SK-N-SH treated with all-trans-retinoic acid at 6 μM for 48 hours (cell line): Measurements from ENCODE around the gene MACROD1.

Source experiments
- ESRRG ChIP-seq: fragments of 250-450 bp; sonication (Bioruptor Pico); IDR thresholded peaks from 2 replicates; pipeline ENCODE4 v1.6.1; 2021; ENCODE audit warnings: mild to moderate bottlenecking
- OSR1 ChIP-seq: fragments of 250-450 bp; sonication (Bioruptor Pico); IDR thresholded peaks from 2 replicates; pipeline ENCODE4 v1.8.0; 2022; ENCODE audit warnings: moderate library complexity, mild to moderate bottlenecking, inconsistent platforms
- PATZ1 ChIP-seq: fragments of 250-450 bp; sonication (Bioruptor Pico); IDR thresholded peaks from 2 replicates; pipeline ENCODE4 v1.8.0; 2020; ENCODE audit warnings: mild to moderate bottlenecking, moderate library complexity, borderline replicate concordance
- RARB ChIP-seq: fragments of 250-450 bp; sonication (Bioruptor Pico); IDR thresholded peaks from 2 replicates; pipeline ENCODE4 v1.8.0; 2021; ENCODE audit warnings: mild to moderate bottlenecking, moderate library complexity
- TCF4 ChIP-seq: fragments of 250-450 bp; sonication (Bioruptor Pico); IDR thresholded peaks from 2 replicates; pipeline ENCODE4 v1.8.0; 2021; ENCODE audit warnings: mild to moderate bottlenecking, moderate library complexity, borderline replicate concordance
- ZFP30 ChIP-seq: fragments of 450-650 bp; formaldehyde crosslinking; IDR thresholded peaks from 2 replicates; pipeline ENCODE4 v1.5.0; 2022; ENCODE audit warnings: mild to moderate bottlenecking, moderate library complexity
- ZNF70 ChIP-seq: fragments of 450-650 bp; formaldehyde crosslinking; IDR thresholded peaks from 2 replicates; pipeline ENCODE4 v1.5.0; 2020; ENCODE audit warnings: mild to moderate bottlenecking, moderate library complexity
- ZNF8 ChIP-seq: fragments of 450-650 bp; formaldehyde crosslinking; IDR thresholded peaks from 2 replicates; pipeline ENCODE4 v1.5.0; 2020; ENCODE audit warnings: mild to moderate bottlenecking, moderate library complexity

DNA sequence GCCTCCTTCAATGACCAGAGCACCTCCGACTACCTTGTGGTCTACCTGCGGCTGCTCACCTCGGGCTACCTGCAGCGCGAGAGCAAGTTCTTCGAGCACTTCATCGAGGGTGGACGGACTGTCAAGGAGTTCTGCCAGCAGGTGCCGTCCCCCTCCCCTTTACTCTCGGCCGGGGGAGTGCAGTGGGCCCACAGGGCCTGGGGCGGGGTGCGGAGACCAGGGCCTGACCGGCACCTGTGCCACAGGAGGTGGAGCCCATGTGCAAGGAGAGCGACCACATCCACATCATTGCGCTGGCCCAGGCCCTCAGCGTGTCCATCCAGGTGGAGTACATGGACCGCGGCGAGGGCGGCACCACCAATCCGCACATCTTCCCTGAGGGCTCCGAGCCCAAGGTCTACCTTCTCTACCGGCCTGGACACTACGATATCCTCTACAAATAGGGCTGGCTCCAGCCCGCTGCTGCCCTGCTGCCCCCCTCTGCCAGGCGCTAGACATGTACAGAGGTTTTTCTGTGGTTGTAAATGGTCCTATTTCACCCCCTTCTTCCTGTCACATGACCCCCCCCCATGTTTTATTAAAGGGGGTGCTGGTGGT is 168.7 kb downstream of the MACROD1 start:
- TF ChIP-seq ZNF8 (CRISPR knock-in tag): no peak
- no peak for TF ChIP-seq PATZ1 (CRISPR knock-in tag)
- no peak for TF ChIP-seq RARB (CRISPR knock-in tag)
- TF ChIP-seq ZFP30 (CRISPR knock-in tag): no peak
- TF ChIP-seq OSR1 (CRISPR knock-in tag): no peak
- TF ChIP-seq TCF4 (CRISPR knock-in tag): no peak
- TF ChIP-seq ESRRG: no peak
- no peak for TF ChIP-seq ZNF70 (CRISPR knock-in tag)
